SU-DHL-6 (cell line): ENCODE results near the gene ALDH1L2.

ENCODE experiments used
- H2AFZ ChIP-seq: fragments of 200-600 bp; sonication (generic); 2 replicates; pipeline ENCODE4 v1.6.1; 2014; ENCODE audit warnings: low read depth, mild to moderate bottlenecking, moderate library complexity, mixed read lengths, antibody characterized with exemption, low read length; ENCODE audit not compliant: severe bottlenecking
- H3F3A ChIP-seq: fragments of 200-600 bp; shearing (Covaris generic); 2 replicates; pipeline ENCODE4 v1.6.0; 2016; ENCODE audit warnings: antibody characterized with exemption, mild to moderate bottlenecking; ENCODE audit not compliant: insufficient read depth
- H3K27ac ChIP-seq: fragments of 200-600 bp; sonication (generic); 2 replicates; pipeline ENCODE4 v1.5.1; 2016; ENCODE audit warnings: low read depth, mild to moderate bottlenecking, low read length, moderate library complexity, mixed read lengths
- H3K27me3 ChIP-seq: fragments of 200-600 bp; sonication (generic), shearing (Covaris generic); 2 replicates; pipeline ENCODE4 v1.6.0; 2014; ENCODE audit warnings: mild to moderate bottlenecking, low read length
- H3K36me3 ChIP-seq: fragments of 200-600 bp; sonication (generic); 2 replicates; pipeline ENCODE4 v1.6.1; 2014; ENCODE audit warnings: mild to moderate bottlenecking, low read length, mixed read lengths
- H3K4me2 ChIP-seq: fragments of 300-600, 200-600 bp; shearing (Covaris generic), sonication (generic); 2 replicates; pipeline ENCODE4 v1.6.0; 2014; ENCODE audit warnings: low read length, low read depth, mild to moderate bottlenecking; ENCODE audit not compliant: poor library complexity, severe bottlenecking
- H3K4me3 ChIP-seq: fragments of 200-600 bp; sonication (generic); 2 replicates; pipeline ENCODE4 v1.5.1; 2014; ENCODE audit warnings: antibody characterized with exemption, low read length, mild to moderate bottlenecking, mixed read lengths; ENCODE audit not compliant: insufficient read depth, poor library complexity, severe bottlenecking
- H3K79me2 ChIP-seq: fragments of 200-600 bp; sonication (generic); 2 replicates; pipeline ENCODE4 v1.6.1; 2014; ENCODE audit warnings: mild to moderate bottlenecking, low read length, moderate library complexity; ENCODE audit not compliant: insufficient read depth
- H3K9ac ChIP-seq: fragments of 200-600 bp; sonication (generic); 2 replicates; pipeline ENCODE4 v1.7.0; 2014; ENCODE audit warnings: mild to moderate bottlenecking, low read length
- H3K9me2 ChIP-seq: fragments of 200-600 bp; sonication (generic); replicated peaks from 2 replicates; pipeline ENCODE4 v1.6.1; 2014; ENCODE audit warnings: low read length; ENCODE audit not compliant: insufficient read depth
- H3K9me3 ChIP-seq: fragments of 200-600 bp; sonication (generic); 2 replicates; pipeline ENCODE4 v1.6.1; 2014; ENCODE audit warnings: low read length, mixed read lengths; ENCODE audit not compliant: insufficient read depth
- H4K20me1 ChIP-seq: fragments of 200-600 bp; sonication (generic); 2 replicates; pipeline ENCODE4 v1.6.1; 2014; ENCODE audit warnings: low read depth, mild to moderate bottlenecking, antibody characterized with exemption, low read length, moderate library complexity, mixed read lengths
- CTCF ChIP-seq: fragments of 200-600 bp; sonication (generic); IDR thresholded peaks from one replicate; pipeline ENCODE4 v1.5.1; 2017; ENCODE audit warnings: antibody characterized with exemption, mild to moderate bottlenecking, low read length, moderate library complexity; ENCODE audit not compliant: insufficient read depth, poor library complexity, severe bottlenecking
- EZH2phosphoT487 ChIP-seq: fragments of 200-600 bp; sonication (generic), shearing (Covaris generic); conservative IDR thresholded peaks from 2 replicates; pipeline ENCODE4 v1.6.1; 2018; ENCODE audit warnings: mild to moderate bottlenecking, antibody characterized with exemption, low read length, moderate library complexity, mixed read lengths

Gene ALDH1L2

DNA sequence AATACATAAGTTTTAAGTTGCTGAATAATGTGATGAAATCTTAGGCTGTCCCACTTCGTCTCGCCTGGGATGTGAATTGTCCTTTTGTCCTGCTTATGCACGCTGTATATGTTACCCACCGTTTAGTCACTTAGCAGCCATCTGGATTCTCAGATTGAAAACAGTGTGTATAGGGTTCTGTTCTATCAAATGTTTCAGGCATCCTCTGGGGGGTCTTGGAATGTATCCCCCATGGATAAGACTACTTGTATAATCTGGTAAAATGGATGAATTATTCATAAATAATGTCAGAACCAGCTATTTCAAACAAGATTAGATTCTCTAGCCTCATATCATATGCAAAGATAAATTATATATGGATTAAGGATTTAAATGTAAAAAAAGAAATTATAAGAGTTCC, 68.7 kb downstream of the ALDH1L2 start:
- H3K27ac ChIP-seq, result no peak overlapping the region
- H3K4me2 ChIP-seq, result no peak overlapping the region
- no peak overlapping the region for H2AFZ ChIP-seq
- no peak overlapping the region for H3K4me3 ChIP-seq
- no peaks in the 10 kb centered on the region for H3K27me3 ChIP-seq
- H3K9ac ChIP-seq, result no peak overlapping the region
- no peaks in the 10 kb centered on the region for H3F3A ChIP-seq
- H3K79me2 ChIP-seq, result no peaks in the 10 kb centered on the region
- no peaks in the 10 kb centered on the region for H3K9me3 ChIP-seq
- H4K20me1 ChIP-seq, result no peaks in the 10 kb centered on the region
- no peaks in the 10 kb centered on the region for H3K9me2 ChIP-seq
- H3K36me3 ChIP-seq, result peaks cover 3% of the 10 kb centered on the region; the same call in 1 of the 2 replicates
- no peak for TF ChIP-seq EZH2phosphoT487
- TF ChIP-seq CTCF, result no peak

- H2AFZ ChIP-seq, result no peak overlapping the region
- H3K9me3 ChIP-seq, result no peaks in the 10 kb centered on the region
- no peaks in the 10 kb centered on the region for H3F3A ChIP-seq
- H3K36me3 ChIP-seq, result peaks cover 3% of the 10 kb centered on the region; the same call in 1 of the 2 replicates
- no peak for TF ChIP-seq EZH2phosphoT487
- TF ChIP-seq CTCF, result no peak
- H3K27ac ChIP-seq, result no peak overlapping the region
- H3K9ac ChIP-seq, result no peak overlapping the region
- H3K9me2 ChIP-seq, result no peaks in the 10 kb centered on the region
- H4K20me1 ChIP-seq, result no peaks in the 10 kb centered on the region
- no peak overlapping the region for H3K4me2 ChIP-seq
- H3K79me2 ChIP-seq, result no peaks in the 10 kb centered on the region
- no peaks in the 10 kb centered on the region for H3K27me3 ChIP-seq
- no peak overlapping the region for H3K4me3 ChIP-seq
Measured at GRCh38 chr12:105014603-105015002, 69.7 kb downstream of the ALDH1L2 start.

DNA sequence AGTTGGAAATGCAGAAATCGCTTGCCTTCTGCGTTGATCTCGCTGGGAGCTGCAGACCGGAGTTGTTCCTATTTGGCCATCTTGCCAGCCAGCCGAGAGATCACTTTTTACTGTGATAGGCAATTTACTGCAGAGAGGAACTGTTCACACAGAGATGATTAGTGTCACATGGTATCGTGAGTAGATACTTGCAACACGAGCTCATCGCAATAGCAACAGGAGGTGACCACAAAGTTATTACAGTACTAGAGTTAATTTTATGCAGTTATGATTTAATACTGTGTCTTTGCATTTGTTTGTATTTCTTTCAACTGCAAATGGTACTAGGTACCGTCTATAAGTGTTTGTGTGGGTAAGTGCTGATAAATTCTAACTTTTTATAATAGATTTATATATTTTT, 70.4 kb downstream of the ALDH1L2 start:
- H3K27ac ChIP-seq, result no peak overlapping the region
- no peaks in the 10 kb centered on the region for H4K20me1 ChIP-seq
- no peaks in the 10 kb centered on the region for H3F3A ChIP-seq
- no peaks in the 10 kb centered on the region for H3K9me3 ChIP-seq
- H2AFZ ChIP-seq, result no peak overlapping the region
- no peaks in the 10 kb centered on the region for H3K27me3 ChIP-seq
- no peaks in the 10 kb centered on the region for H3K79me2 ChIP-seq
- no peak overlapping the region for H3K4me2 ChIP-seq
- peaks cover 3% of the 10 kb centered on the region; the same call in 1 of the 2 replicates for H3K36me3 ChIP-seq
- no peak overlapping the region for H3K9ac ChIP-seq
- no peaks in the 10 kb centered on the region for H3K9me2 ChIP-seq
- no peak overlapping the region for H3K4me3 ChIP-seq
- TF ChIP-seq EZH2phosphoT487 (no peak), CTCF (no peak)
